Epithelial cell of esophagus (primary cell): ENCODE data around the gene CDH22.

Source experiments
- DNase-seq: peaks from one replicate; pipeline ENCODE4 v3.0.0; 2010; ENCODE audit warnings: low read depth
- H3K4me3 ChIP-seq: 2 replicates; pipeline ENCODE4 v1.5.1; 2011; ENCODE audit warnings: mild to moderate bottlenecking, low read length, control low read depth
- CTCF ChIP-seq: IDR thresholded peaks from 2 replicates; pipeline ENCODE4 v1.5.1; 2011; ENCODE audit warnings: low read depth, mild to moderate bottlenecking, low read length, control low read depth, inconsistent platforms; ENCODE audit not compliant: insufficient read depth; ENCODE audit errors: missing control alignments

The CDH22 gene

GRCh38 chr20:46317685-46318177 is 9.4 kb upstream of the CDH22 start:
- no peak for DNase-seq
- H3K4me3 ChIP-seq, result no peak overlapping the region
- no peak for TF ChIP-seq CTCF

GRCh38 chr20:46316984-46317684 is 8.8 kb upstream of the CDH22 start:
- H3K4me3 ChIP-seq, result no peak overlapping the region
- no peak for TF ChIP-seq CTCF
- no peak for DNase-seq

- no peak for TF ChIP-seq CTCF
Measured at GRCh38 chr20:46315311-46315710, 7.0 kb upstream of the CDH22 start.

GRCh38 chr20:46312945-46313861 is 4.9 kb upstream of the CDH22 start:
- no peak overlapping the region for H3K4me3 ChIP-seq
- no peak for DNase-seq
- TF ChIP-seq CTCF, result no peak

More at GRCh38 chr20:46315311-46315710, 7.0 kb upstream of the CDH22 start:
- no peak overlapping the region for H3K4me3 ChIP-seq
- no peak for DNase-seq

- no peak for TF ChIP-seq CTCF
- no peak for DNase-seq
- no peak overlapping the region for H3K4me3 ChIP-seq
Measured at GRCh38 chr20:46312075-46312944, 4.0 kb upstream of the CDH22 start.

GRCh38 chr20:46311719-46312074 is 3.4 kb upstream of the CDH22 start:
- no peak for TF ChIP-seq CTCF
- no peak overlapping the region for H3K4me3 ChIP-seq
- DNase-seq, result no peak
